HepG2 (cell line): ENCODE measurements around the gene SPTBN4. TPM values are rescaled to one million over a fixed set of nuclear protein-coding genes. Genes with fewer than 3 reads are reported as not detected.

ENCODE experiments used
- ATAC-seq: fragments of 200-7000 bp; cut with Tn5 transposase; 3 replicates; pipeline ENCODE4 v1.9.1; 2020; ENCODE audit warnings: mild to moderate bottlenecking, moderate library complexity
- BruUV-seq: library from RNA; stranded (reverse); fragments of 400-500 nt; replicated peaks from 2 replicates; lab custom pipeline; 2021; lab: Mats Ljungman, UMichigan
- CTCF ChIA-PET: fragments of 300-600 bp; formaldehyde crosslinking; extraction: SDS; loops from one replicate; lab custom pipeline; 2021; ENCODE audit warnings: low total read pairs, inconsistent platforms, low intra/inter-chr PET ratio; lab: Yijun Ruan, JAX
- POLR2A ChIA-PET: fragments of 350-600 bp; sonication (Branson Sonifier 250); formaldehyde crosslinking; loops from one replicate; lab custom pipeline; 2020; ENCODE audit warnings: antibody characterized with exemption, inconsistent platforms; lab: Yijun Ruan, JAX
- DNase-seq: peaks from one replicate; pipeline ENCODE4 v3.0.0-alpha.2; 2015; ENCODE audit warnings: low spot score
- FAIRE-seq: peaks from 3 replicates; lab custom pipeline; 2011; peaks lifted over from hg19 to GRCh38; lab: Jason Lieb, UNC
- H2AFZ ChIP-seq: one replicate; pipeline ENCODE4 v1.6.1; 2011; ENCODE audit warnings: low read length, inconsistent platforms
- H3K27ac ChIP-seq: fragments of 300-600 bp; 3 replicates; pipeline ENCODE4 v1.8.0; 2011; ENCODE audit warnings: mixed run types, mild to moderate bottlenecking, mixed read lengths, low read length, inconsistent platforms; ENCODE audit not compliant: insufficient read depth; ENCODE audit errors: extremely low read length
- H3K27me3 ChIP-seq, 2 experiments: fragments of 200-600 bp in 1 of 2; 2 replicates in 1 of 2; 3 replicates in 1 of 2; pipeline versions ENCODE4 v1.6.0 to v1.8.0; 2011; ENCODE audit warnings: low read length in 2 of 2, mild to moderate bottlenecking in 2 of 2, moderate library complexity in 2 of 2, inconsistent platforms in 1 of 2; ENCODE audit not compliant: insufficient read depth in 2 of 2, control insufficient read depth in 1 of 2
- H3K36me3 ChIP-seq, 2 experiments: fragments of 200-600 bp in 1 of 2; replicated peaks in 1 of 2; 2 replicates in 1 of 2; 3 replicates in 1 of 2; pipeline versions ENCODE4 v1.5.1 to v1.8.0; 2011; ENCODE audit warnings: low read length in 2 of 2, inconsistent platforms in 1 of 2; ENCODE audit not compliant: insufficient read depth in 2 of 2, control insufficient read depth in 1 of 2
- H3K4me1 ChIP-seq: 2 replicates; pipeline ENCODE4 v1.5.1; 2012; ENCODE audit warnings: low read length, inconsistent platforms; ENCODE audit not compliant: insufficient read depth
- H3K4me2 ChIP-seq: 2 replicates; pipeline ENCODE4 v1.6.0; 2011; ENCODE audit warnings: low read depth, low read length, inconsistent platforms
- H3K4me3 ChIP-seq, 3 experiments: fragments of 200-600 bp in 1 of 3; sonication (generic), shearing (Covaris generic) in 1 of 3; replicated peaks in 1 of 3; 2 replicates each; pipeline ENCODE4 v1.5.1; 2011 to 2016; ENCODE audit warnings: low read length in 3 of 3, inconsistent platforms in 2 of 3, low read depth in 2 of 3, mild to moderate bottlenecking in 2 of 3, control low read depth in 1 of 3, mixed read lengths in 1 of 3; ENCODE audit not compliant: insufficient read depth in 1 of 3
- H3K79me2 ChIP-seq: one replicate; pipeline ENCODE4 v1.6.1; 2011; ENCODE audit warnings: low read length, inconsistent platforms; ENCODE audit not compliant: insufficient read depth
- H3K9ac ChIP-seq: 2 replicates; pipeline ENCODE4 v1.6.0; 2011; ENCODE audit warnings: mild to moderate bottlenecking, low read depth, low read length, inconsistent platforms; ENCODE audit not compliant: insufficient read depth
- H3K9me3 ChIP-seq: 2 replicates; pipeline ENCODE4 v1.5.1; 2012; ENCODE audit warnings: mild to moderate bottlenecking, low read length
- H4K20me1 ChIP-seq: 2 replicates; pipeline ENCODE4 v1.6.0; 2011; ENCODE audit warnings: inconsistent platforms, mild to moderate bottlenecking, low read length, moderate library complexity; ENCODE audit not compliant: insufficient read depth
- PHB2 ChIP-seq: fragments of 450-650 bp; IDR thresholded peaks from 2 replicates; pipeline ENCODE4 v1.6.1; 2018; ENCODE audit not compliant: partially characterized antibody
- SIX4 ChIP-seq: sonication (generic); formaldehyde crosslinking; IDR thresholded peaks from 2 replicates; pipeline ENCODE4 v1.4.0; 2020; ENCODE audit warnings: missing genetic modification reagents
- SNAPC2 ChIP-seq: sonication (generic); formaldehyde crosslinking; IDR thresholded peaks from 2 replicates; pipeline ENCODE4 v1.8.1; 2022; ENCODE audit warnings: mild to moderate bottlenecking, missing genetic modification reagents
- WGBS: methylation state at CpG from one replicate; pipeline ENCODE4 v1.1.6; 2017; ENCODE audit warnings: low lambda C conversion rate; 5-methylcytosine and 5-hydroxymethylcytosine counted together
- in situ Hi-C: cut with HindIII; loops from 2 replicates; pipeline ENCODE4 v1.10.0; 2017; ENCODE audit warnings: low pct_unique_long_range_greater_than_20kb; ENCODE audit not compliant: extremely low pct_ligation_motif_present
- intact Hi-C: fragments of 100-400 bp; cut with micrococcal nuclease; formaldehyde crosslinking; loops from one replicate; pipeline ENCODE4 v1.10.0; 2022; ENCODE audit not compliant: unreplicated experiment
- polyA plus RNA-seq, 8 experiments: library from polyadenylated mRNA; depleted of rRNA in 3 of 8; stranded (reverse) in 7 of 8; unstranded in 1 of 8; fragments of >200 nt; fragmentation: Illumina TruSeq in 4 of 8; extraction: Trizol in 4 of 8; gene quantifications; 2 replicates each; pipeline versions ENCODE4 v1.2.1 to v1.2.3, GENCODE V29; 2011 to 2016; ENCODE audit warnings: low read depth in 4 of 8, missing spikeins in 1 of 8, mixed read lengths in 1 of 8; ENCODE audit not compliant: insufficient read depth in 1 of 8
- total RNA-seq, 5 experiments: library from RNA; depleted of rRNA; stranded (reverse); fragments of >200 nt; fragmentation: Illumina TruSeq; extraction: Trizol; gene quantifications; 2 replicates each; pipeline ENCODE4 v1.2.3, GENCODE V29; 2016; ENCODE audit warnings: low read depth in 1 of 5
- TF ChIP-seq, protein P1 (sequence below): sonication (generic); formaldehyde crosslinking; IDR thresholded peaks from 2 replicates; pipeline ENCODE4 v1.4.0; 2020; ENCODE audit warnings: missing genetic modification reagents

Gene SPTBN4
- total and polyA plus RNA-seq, 2 of the 13 experiments (the other 11 are each of a cell fraction or from before 2014, with no cell fraction given) = 0.11 TPM

- TF ChIP-seq, protein P1, sequence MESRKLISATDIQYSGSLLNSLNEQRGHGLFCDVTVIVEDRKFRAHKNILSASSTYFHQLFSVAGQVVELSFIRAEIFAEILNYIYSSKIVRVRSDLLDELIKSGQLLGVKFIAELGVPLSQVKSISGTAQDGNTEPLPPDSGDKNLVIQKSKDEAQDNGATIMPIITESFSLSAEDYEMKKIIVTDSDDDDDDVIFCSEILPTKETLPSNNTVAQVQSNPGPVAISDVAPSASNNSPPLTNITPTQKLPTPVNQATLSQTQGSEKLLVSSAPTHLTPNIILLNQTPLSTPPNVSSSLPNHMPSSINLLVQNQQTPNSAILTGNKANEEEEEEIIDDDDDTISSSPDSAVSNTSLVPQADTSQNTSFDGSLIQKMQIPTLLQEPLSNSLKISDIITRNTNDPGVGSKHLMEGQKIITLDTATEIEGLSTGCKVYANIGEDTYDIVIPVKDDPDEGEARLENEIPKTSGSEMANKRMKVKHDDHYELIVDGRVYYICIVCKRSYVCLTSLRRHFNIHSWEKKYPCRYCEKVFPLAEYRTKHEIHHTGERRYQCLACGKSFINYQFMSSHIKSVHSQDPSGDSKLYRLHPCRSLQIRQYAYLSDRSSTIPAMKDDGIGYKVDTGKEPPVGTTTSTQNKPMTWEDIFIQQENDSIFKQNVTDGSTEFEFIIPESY (CRISPR knock-in tag) = no peak
These were observed 44.7 kb downstream of the SPTBN4 start (continued) for GRCh38 chr19:40511487-40511886.

GRCh38 chr19:40512110-40512472 lies 45.3 kb downstream of the SPTBN4 start:
- Histone ChIP-seq H3K4me1 (no peaks in the 10 kb centered on the region), H3K4me2 (no peak overlapping the region), H3K9ac (no peak overlapping the region)
- no peak for DNase-seq
- no TSS peak for BruUV-seq
- no peak for TF ChIP-seq SNAPC2 (CRISPR knock-in tag)
- TF ChIP-seq PHB2 = no peak
- no peak for TF ChIP-seq SIX4 (CRISPR knock-in tag)
- TF ChIP-seq, all 625 proteins: peak for 0
- intact Hi-C loops (no loop called here), in situ Hi-C loops (no loop called here)
- H3K36me3 ChIP-seq = no peaks in the 10 kb centered on the region
- no peak overlapping the region for H3K4me3 ChIP-seq
- FAIRE-seq (no peak), ATAC-seq (no peak)
- H3K79me2 ChIP-seq = no peaks in the 10 kb centered on the region
- no peak overlapping the region for H2AFZ ChIP-seq
- POLR2A ChIA-PET = no interaction called here
- no CpG with 5 or more reads among the region's 1 CpG for WGBS
- H3K27me3 ChIP-seq = peaks cover 2 to 3% of the 10 kb centered on the region in 2 experiments; a peak in 2 of 5 replicates
- CTCF ChIA-PET = no interaction called here
- no peak overlapping the region for H3K27ac ChIP-seq
- H4K20me1 ChIP-seq = no peaks in the 10 kb centered on the region
- H3K9me3 ChIP-seq = no peaks in the 10 kb centered on the region
